HK-2 (cell line): ENCODE results near the gene SMG6.

Experiments
- DNase-seq: peaks from one replicate; pipeline ENCODE4 v3.0.0-alpha.2; 2018; ENCODE audit not compliant: unreplicated experiment

The SMG6 gene

DNA sequence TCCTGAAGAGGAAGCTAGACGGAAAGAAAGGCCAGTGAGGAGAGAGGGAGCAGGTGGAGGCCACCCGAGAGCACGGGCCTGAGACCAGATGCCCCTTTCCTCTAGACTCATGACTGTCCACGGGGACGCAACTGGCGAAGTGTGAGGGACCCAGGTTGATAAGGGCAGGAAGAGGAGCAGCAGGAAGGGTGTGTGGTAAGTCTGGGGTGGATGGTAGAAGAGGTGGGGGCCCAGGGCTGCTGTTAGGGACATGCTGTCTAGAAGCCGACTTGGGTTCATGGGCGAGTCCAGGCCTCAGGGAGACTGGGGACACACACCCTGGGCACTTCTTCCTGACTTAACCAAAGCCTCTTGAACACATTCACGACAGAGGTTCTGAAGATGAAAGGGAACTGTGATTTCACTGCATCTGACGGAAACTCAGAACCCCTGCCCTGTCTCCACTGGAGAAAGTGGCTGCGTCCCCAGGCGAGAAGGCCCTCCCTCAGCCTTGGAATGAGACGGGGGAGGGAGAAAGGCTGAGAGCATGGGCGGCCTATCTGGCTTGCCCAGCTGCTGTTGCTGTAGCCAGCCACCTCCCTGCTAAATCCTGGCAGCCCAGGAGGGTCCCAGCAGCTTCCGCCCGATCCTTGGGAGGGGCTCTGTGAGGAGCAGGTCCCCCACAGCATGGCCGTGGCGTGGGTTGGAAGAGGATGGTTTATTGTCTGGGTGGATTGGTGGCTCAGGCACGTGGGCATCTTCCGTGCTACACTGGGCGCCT lies 242.7 kb downstream of the SMG6 start:
- no peak for DNase-seq

DNA sequence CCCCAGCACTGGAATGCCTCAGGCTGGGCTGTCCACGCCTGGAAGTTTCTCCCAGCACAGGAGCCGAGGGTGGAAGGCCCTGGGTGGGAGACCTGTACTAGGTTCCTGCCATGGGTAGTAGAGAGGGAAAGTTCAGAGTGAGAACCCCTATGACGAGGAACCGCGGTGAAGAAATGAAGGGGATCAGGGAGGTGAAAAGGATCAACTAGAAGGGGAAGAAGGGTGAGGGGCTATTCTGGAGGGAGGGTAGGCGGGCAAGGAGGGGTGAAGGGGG lies 243.3 kb downstream of the SMG6 start:
- DNase-seq = no peak

DNA sequence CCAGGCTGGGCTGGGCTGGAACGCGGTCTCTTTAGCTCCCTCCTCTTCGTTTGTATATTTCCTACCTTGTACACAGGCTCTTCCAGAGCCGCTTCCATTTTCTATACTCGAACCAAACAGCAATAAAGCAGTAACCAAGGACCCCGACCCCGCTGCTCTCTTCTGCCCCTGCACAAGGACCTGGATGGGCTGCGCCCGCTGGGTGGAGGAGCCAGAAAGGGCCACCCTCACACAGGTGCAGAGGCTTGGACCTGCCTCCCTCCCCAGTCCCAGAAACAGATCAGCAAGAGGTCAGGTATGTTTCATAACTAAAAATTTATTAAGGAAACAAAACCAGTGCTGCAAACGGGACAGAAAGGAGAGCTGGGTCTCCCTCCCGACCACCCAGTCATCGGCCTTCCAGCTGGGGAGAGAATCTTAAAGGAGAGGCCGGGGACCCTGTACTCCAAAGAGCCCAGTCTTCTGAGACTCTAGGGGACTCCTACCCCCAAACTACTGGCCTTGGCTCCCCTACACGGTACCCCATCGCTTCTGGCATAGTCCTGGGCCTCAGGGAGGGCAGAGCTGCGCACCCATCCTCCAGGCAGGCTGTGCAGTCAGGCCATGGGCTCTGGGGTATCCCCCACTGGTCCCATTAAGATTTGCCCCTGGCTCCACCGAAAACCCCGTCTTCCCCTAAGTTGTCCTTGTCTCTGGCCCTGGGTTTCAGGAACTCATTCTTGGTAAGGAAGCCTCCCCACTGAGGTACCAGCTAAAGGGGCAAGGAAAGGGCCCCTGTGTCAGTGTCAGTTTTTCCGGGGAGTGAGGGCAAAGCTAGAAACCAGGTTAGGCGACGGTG lies 243.8 kb downstream of the SMG6 start:
- DNase-seq = no peak

DNA sequence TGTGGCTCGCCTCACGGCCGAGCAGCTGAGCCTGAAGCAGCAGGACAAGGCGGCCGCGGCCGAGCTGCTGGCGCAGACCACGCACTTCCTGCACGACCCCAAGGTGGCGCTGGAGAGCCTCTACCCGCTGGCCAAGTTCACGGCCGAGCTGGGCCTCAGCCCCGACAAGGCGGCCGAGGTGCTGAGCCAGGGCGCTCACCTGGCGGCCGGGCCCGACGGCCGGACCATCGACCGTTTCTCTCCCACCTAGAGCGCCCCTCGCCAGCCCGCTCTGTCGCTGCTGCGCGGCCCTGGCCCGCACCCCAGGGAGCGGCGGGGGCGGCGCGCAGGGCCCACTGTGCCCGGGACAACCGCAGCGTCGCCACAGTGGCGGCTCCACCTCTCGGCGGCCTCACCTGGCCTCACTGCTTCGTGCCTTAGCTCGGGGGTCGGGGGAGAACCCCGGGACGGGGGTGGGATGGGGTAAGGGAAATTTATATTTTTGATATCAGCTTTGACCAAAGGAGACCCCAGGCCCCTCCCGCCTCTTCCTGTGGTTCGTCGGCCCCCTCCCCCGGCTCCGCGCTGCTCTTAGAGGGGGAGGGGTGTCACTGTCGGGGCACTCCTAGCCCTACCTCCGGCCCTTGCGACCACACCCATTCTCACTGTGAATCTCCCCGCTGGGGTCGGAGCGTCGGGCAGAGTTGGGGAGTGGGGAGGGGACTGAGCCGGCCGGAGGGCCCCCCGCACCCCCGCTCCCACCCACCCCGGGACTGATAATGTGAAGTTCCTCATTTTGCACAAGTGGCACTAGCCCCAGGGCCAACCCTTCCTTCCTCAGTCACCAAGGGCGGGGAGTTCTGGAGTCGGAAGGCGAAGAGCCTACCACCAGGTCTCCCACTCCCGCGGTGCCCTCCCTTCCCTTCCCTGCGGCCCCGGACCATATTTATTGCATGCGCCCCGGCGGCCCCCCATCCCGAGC lies 244.7 kb downstream of the SMG6 start:
- no peak for DNase-seq

DNA sequence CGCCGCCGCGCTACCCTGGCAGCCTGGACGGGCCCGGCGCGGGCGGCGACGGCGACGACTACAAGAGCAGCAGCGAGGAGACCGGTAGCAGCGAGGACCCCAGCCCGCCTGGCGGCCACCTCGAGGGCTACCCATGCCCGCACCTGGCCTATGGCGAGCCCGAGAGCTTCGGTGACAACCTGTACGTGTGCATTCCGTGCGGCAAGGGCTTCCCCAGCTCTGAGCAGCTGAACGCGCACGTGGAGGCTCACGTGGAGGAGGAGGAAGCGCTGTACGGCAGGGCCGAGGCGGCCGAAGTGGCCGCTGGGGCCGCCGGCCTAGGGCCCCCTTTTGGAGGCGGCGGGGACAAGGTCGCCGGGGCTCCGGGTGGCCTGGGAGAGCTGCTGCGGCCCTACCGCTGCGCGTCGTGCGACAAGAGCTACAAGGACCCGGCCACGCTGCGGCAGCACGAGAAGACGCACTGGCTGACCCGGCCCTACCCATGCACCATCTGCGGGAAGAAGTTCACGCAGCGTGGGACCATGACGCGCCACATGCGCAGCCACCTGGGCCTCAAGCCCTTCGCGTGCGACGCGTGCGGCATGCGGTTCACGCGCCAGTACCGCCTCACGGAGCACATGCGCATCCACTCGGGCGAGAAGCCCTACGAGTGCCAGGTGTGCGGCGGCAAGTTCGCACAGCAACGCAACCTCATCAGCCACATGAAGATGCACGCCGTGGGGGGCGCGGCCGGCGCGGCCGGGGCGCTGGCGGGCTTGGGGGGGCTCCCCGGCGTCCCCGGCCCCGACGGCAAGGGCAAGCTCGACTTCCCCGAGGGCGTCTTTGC lies 245.6 kb downstream of the SMG6 start:
- DNase-seq = no peak

DNA sequence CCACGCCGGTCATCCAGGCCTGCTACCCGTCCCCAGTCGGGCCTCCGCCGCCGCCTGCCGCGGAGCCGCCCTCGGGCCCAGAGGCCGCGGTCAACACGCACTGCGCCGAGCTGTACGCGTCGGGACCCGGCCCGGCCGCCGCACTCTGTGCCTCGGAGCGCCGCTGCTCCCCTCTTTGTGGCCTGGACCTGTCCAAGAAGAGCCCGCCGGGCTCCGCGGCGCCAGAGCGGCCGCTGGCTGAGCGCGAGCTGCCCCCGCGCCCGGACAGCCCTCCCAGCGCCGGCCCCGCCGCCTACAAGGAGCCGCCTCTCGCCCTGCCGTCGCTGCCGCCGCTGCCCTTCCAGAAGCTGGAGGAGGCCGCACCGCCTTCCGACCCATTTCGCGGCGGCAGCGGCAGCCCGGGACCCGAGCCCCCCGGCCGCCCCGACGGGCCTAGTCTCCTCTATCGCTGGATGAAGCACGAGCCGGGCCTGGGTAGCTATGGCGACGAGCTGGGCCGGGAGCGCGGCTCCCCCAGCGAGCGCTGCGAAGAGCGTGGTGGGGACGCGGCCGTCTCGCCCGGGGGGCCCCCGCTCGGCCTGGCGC lies 246.3 kb downstream of the SMG6 start:
- no peak for DNase-seq

DNA sequence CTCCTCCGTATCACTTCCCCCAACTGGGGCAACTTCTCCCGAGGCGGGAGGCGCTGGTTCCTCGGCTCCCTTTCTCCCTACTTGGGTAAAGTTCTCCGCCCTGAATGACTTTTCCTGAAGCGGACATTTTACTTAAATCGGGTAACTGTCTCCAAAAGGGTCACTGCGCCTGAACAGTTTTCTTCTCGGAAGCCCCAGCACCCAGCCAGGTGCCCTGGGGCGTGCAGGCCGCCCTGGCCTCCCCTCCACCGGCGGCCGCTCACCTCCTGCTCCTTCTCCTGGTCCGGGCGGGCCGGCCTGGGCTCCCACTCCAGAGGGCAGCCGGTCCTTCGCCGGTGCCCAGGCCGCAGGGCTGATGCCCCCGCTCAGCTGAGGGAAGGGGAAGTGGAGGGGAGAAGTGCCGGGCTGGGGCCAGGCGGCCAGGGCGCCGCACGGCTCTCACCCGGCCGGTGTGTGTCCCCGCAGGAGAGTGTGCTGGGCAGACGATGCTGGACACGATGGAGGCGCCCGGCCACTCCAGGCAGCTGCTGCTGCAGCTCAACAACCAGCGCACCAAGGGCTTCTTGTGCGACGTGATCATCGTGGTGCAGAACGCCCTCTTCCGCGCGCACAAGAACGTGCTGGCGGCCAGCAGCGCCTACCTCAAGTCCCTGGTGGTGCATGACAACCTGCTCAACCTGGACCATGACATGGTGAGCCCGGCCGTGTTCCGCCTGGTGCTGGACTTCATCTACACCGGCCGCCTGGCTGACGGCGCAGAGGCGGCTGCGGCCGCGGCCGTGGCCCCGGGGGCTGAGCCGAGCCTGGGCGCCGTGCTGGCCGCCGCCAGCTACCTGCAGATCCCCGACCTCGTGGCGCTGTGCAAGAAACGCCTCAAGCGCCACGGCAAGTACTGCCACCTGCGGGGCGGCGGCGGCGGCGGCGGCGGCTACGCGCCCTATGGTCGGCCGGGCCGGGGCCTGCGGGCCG lies 247.1 kb downstream of the SMG6 start:
- no peak for DNase-seq

DNA sequence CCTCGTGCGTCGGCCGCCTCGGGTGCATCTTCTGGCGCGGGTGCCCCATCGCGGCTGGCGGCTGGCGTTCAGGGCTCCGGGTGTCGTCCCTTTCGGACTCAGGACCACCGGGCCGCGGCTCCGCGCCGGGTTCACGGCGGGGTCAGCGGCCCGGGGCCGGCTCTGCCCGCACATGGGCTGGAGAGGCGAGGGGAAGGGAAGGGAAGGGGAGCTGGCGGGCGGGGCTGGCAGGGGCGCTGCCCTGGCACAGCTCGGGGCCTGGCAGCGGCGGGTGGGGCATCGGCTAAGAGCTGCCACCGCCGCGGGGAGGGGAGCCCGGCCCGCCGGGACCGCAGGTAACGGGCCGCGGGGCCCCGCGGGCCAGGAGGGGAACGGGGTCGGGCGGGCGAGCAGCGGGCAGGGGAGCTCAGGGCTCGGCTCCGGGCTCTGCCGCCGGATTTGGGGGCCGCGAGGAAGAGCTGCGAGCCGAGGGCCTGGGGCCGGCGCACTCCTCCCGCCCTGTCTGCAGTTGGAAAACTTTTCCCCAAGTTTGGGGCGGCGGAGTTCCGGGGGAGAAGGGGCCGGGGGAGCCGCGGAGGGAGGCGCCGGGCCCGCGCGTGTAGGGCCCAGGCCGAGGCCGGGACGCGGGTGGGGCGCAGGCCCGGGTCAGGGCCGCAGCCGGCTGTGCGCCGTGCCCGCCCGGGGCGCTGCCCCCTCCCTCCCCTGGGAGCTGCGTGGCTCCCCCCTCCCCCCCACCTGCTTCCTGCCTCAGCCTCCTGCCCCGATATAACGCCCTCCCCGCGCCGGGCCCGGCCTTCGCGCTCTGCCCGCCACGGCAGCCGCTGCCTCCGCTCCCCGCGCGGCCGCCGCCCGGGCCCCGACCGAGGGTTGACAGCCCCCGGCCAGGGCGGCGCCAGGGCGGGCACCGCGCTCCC lies 248.0 kb downstream of the SMG6 start:
- DNase-seq = no peak

DNA sequence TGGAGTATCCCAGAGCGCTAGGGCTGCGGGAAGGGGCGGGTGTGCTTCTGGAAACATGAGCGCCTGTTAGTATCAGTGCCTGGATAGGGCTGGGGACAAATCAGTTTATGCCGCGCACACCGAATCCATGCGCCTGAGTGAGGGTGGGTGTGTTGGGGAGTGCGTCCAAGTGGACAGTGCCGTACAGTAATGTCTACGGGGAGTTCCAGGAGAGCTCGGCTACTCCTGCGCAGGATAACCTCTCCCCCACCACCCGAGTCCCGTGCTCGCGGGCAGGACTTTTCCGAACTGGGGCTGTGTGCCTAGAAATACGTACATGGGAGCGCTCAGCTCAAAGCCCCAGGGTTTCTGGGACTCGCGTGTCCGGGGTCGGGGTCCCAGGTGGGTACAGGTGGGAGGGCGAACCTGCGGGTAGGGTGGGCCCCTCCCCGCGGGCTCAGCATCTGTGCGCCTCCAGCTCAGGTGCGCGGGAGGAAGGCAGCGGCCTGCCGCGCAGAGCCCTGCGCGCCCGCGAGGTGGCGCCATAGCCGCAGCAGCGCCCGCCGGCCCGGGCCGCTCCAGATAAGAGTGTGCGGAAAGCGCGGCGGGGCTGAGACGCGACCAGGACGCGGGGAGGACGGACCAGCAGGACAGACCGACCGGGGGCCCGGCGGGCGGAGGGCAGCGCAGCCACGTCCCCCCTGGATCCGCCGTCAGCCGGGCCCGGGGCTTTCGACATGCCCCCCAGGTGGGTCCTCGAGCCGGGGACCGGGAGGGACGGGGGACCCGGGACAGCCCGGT lies 248.9 kb downstream of the SMG6 start, which contains the start of gene HIC1:
Gene HIC1, plus strand, starts transcription at position 592 of the 780 bp plus-strand sequence. CDS start 1,588 bp downstream, outside the sequence.
- DNase-seq = peak; percentile 86

DNA sequence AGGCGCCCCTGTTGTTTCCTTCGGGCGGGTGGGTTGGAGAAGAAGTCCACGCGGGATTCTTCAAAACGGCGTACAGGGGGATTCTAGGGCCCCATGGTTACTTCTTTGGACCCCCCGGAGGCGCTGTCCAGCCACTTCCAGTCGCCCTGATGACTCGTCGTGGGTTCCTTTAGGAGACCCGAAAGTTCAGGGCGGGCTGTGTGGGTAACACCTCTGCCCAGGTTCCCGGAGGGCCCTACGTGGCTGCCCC lies 249.4 kb downstream of the SMG6 start:
- no peak for DNase-seq

DNA sequence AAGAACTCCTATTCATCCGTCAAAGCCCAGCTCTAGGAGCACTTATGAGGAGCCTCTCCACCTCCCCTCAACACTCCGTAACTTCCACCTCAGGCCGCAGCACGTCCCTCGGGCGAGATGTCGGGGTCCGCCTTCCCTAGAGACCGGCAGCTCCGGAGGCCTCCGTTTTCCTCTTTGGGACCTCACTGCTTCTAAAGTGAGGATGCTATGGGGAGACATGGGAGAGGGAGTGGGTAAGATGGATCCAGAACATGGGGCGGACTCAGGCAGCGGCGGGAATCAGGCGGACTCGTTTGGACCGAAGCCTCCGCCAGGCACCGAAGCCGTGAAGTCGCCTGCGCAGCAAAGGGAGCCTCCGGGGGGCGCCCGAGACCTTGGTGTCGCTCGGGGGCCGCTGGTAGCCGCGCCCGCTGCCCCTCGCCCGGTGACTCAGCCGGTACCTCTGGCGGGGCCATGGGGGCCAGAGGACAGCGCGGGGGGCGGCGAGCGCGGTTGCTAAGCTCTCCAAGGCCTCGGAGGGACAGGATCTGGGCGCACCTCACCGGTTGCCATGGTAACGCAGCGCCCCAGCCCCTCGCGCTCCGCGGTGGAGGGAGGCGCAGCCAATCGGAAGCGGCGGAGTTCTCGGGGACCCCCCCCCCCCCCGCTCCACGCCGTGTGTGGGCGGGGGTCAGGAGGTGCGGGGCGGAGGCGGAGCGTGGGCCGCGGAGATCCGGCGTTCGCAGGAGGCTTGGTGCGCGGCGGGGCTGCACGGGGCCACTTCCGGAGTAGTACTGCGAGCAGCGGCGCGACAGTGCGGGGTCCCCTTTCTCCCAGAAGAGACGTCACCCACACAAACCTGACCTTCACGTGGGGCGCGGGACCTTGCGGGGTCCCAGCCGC lies 250.0 kb downstream of the SMG6 start:
- peak; percentile 81 for DNase-seq

DNA sequence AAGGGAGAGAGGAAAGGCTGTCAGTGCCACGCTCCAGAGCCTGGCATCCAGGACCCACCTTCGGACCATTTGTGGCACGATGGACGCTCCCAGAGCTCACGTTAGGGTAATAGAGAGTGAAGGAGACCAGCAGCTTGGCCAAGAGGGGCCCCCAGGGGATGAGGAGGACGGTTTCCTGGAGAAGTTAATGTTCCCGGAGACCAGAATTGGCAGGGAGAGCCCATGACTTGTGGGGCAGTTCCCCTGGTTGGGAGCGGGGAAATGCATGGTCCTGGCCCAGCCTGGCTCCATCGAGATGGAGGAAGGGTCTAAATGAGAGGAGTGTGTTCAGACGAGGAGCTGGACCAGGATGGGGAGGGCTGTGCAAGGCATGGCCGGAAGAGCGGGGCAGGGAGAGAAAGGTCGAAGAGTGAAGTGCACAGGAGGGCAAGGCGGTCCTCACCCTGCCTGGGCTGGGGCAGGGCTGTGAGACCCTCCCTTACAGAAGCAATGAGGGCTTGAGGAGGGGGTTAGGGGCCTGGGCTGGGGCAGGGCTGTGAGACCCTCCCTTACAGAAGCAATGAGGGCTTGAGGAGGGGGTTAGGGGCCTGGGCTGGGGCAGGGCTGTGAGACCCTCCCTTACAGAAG lies 251.5 kb downstream of the SMG6 start:
- no peak for DNase-seq

DNA sequence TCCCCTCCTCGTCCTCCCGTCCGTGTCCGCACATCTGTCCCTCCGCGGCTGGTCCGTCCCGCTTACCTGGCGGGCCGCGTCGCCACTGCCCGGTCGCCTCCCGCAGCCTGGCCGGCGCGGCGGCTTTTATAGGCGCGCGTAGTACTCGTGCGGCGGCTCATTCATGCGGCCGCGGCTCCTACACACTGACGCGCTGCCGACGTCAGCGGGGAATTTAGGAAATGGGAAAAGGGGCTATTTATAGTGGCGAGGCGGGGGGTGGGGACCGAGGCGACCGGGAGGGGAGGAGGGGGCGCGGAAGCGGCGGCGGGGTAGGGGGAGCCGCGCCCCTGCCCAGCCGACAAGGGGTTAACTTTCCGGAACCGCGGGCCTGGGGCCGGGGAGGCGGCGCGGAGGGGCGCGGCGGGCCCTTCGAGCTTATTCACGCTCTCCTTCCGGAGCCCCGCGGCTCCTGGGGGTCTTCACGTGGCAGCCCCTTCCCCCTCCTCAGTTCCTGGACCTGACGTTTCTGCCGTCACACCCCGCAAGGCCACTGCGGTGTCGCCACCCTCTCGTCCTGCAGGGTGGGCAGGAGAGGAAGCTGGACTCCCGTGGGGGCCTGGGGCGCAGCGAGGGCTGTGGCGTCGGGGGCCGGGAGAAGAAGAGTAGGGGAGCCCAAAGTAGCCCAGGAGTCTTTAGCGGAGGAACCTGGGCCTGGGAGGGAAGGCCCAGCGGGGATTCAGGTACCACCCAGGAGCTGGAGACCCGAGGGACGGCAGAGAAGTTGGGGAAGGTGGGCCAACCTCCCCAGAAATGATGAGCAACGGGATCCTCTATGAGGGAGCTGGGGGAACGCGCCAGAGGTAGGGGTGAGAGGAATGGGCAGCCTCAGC lies 252.3 kb downstream of the SMG6 start:
- DNase-seq = peak; percentile 34

DNA sequence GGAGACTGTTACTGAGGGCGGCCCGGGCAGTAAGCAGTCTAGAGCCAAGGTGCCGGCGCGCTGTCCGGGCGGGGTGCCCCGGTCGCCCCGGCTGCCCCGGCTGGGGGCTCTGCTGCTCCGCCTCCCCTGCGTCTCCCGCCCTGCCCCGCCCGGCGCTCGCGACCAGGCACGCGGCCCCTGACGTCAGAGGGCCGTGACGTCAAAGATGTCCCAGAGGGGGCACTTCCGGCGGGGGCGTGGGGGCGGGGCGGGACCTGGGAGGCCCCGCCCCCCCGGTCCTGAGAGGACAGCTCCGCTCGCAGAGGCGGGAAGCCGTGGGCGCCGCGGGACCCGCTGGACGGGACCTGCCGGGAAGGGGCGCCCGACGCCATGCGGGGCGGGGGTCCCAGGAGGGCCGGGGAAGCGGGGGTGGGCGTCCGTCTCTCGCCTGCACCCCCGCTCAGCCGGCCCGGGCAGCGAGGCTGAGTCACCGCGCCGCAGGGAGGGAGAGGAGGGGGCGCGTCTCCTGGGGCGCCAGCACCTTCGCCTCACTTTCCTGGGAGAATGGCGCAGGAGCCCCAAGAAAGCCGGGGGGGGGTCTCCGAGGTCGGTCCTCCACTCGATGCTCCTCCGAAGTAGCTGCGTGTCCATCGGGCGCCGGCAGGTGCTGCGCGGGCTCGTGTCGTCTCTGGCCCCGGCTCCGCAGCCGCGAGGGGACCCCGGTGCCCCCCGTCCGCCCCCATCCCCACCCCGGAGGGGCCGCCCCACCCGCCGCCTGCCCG lies 253.1 kb downstream of the SMG6 start:
- DNase-seq = peak; percentile 77
